HEK293 (cell line): ENCODE results near the gene BLTP3B.

ENCODE experiments used
- CTCF ChIA-PET: fragments of 350-600 bp; formaldehyde crosslinking; extraction: SDS; loops from one replicate; lab custom pipeline; 2021; ENCODE audit warnings: antibody characterized with exemption; lab: Yijun Ruan, JAX
- POLR2A ChIA-PET: fragments of 300-600 bp; formaldehyde crosslinking; extraction: SDS; loops from one replicate; lab custom pipeline; 2020; ENCODE audit warnings: antibody characterized with exemption, inconsistent platforms; lab: Yijun Ruan, JAX
- H3K27ac ChIP-seq: fragments of 200-500 bp; sonication (Bioruptor generic); 2 replicates; pipeline ENCODE4 v1.5.1; 2014; ENCODE audit warnings: low read depth, low read length, control low read depth, inconsistent platforms; ENCODE audit errors: extremely low read depth
- H3K36me3 ChIP-seq, 2 experiments: fragments of 200-500 bp in 1 of 2; sonication (Bioruptor generic) in 1 of 2; 1 replicate in 1 of 2; 2 replicates in 1 of 2; pipeline ENCODE4 v1.5.1; 2014 to 2017; ENCODE audit warnings: inconsistent platforms in 2 of 2, low read length in 2 of 2; ENCODE audit not compliant: control insufficient read depth in 2 of 2, insufficient read depth in 1 of 2
- H3K4me1 ChIP-seq: fragments of 200-500 bp; sonication (Bioruptor generic); 2 replicates; pipeline ENCODE4 v1.5.1; 2014; ENCODE audit warnings: mild to moderate bottlenecking, low read length, inconsistent platforms; ENCODE audit not compliant: control insufficient read depth, insufficient read depth
- H3K4me3 ChIP-seq: 2 replicates; pipeline ENCODE4 v1.5.1; 2011; ENCODE audit warnings: low read depth, mild to moderate bottlenecking, control low read depth, low read length, moderate library complexity
- H3K9me3 ChIP-seq: fragments of 200-500 bp; sonication (Bioruptor generic); 2 replicates; pipeline ENCODE4 v1.5.1; 2014; ENCODE audit warnings: low read depth, low read length, inconsistent platforms; ENCODE audit not compliant: control insufficient read depth, insufficient read depth
- HOXA7 ChIP-seq: sonication (generic); formaldehyde crosslinking; IDR thresholded peaks from 2 replicates; pipeline ENCODE4 v1.8.1; 2022; ENCODE audit warnings: missing genetic modification reagents, borderline replicate concordance
- KLF10 ChIP-seq: fragments of 450-650 bp; IDR thresholded peaks from 2 replicates; pipeline ENCODE4 v1.5.1; 2018; ENCODE audit warnings: missing biosample characterization, mild to moderate bottlenecking, missing genetic modification characterization
- MYNN ChIP-seq: fragments of 450-650 bp; formaldehyde crosslinking; IDR thresholded peaks from 2 replicates; pipeline ENCODE4 v1.5.1; 2016; ENCODE audit warnings: missing biosample characterization, missing genetic modification characterization, borderline replicate concordance
- RBAK ChIP-seq: fragments of 450-650 bp; formaldehyde crosslinking; IDR thresholded peaks from 2 replicates; pipeline ENCODE4 v1.5.1; 2016; ENCODE audit warnings: missing biosample characterization, missing genetic modification characterization
- SP2 ChIP-seq: fragments of 450-650 bp; formaldehyde crosslinking; IDR thresholded peaks from 2 replicates; pipeline ENCODE4 v1.5.1; 2016; ENCODE audit warnings: missing biosample characterization, missing genetic modification characterization
- SP3 ChIP-seq: fragments of 450-650 bp; formaldehyde crosslinking; IDR thresholded peaks from 2 replicates; pipeline ENCODE4 v1.5.1; 2016; ENCODE audit warnings: missing biosample characterization, missing genetic modification characterization
- ZBTB21 ChIP-seq: fragments of 450-650 bp; formaldehyde crosslinking; IDR thresholded peaks from 2 replicates; pipeline ENCODE4 v1.5.1; 2017; ENCODE audit warnings: missing biosample characterization, missing genetic modification characterization
- ZBTB8A ChIP-seq: fragments of 450-650 bp; formaldehyde crosslinking; IDR thresholded peaks from 2 replicates; pipeline ENCODE4 v1.5.1; 2016; ENCODE audit warnings: missing biosample characterization, missing genetic modification characterization
- ZFHX2 ChIP-seq: fragments of 450-650 bp; formaldehyde crosslinking; conservative IDR thresholded peaks from 2 replicates; pipeline ENCODE4 v1.5.1; 2016; ENCODE audit warnings: missing biosample characterization, missing genetic modification characterization
- ZNF169 ChIP-seq: fragments of 450-650 bp; formaldehyde crosslinking; IDR thresholded peaks from 2 replicates; pipeline ENCODE4 v1.5.1; 2016; ENCODE audit warnings: missing biosample characterization, missing genetic modification characterization
- ZNF2 ChIP-seq: fragments of 450-650 bp; formaldehyde crosslinking; IDR thresholded peaks from 2 replicates; pipeline ENCODE4 v1.5.1; 2016; ENCODE audit warnings: missing biosample characterization, missing genetic modification characterization
- ZNF202 ChIP-seq: fragments of 450-650 bp; formaldehyde crosslinking; IDR thresholded peaks from 2 replicates; pipeline ENCODE4 v1.5.1; 2016; ENCODE audit warnings: missing biosample characterization, missing genetic modification characterization, borderline replicate concordance
- ZNF324 ChIP-seq: fragments of 450-650 bp; formaldehyde crosslinking; IDR thresholded peaks from 2 replicates; pipeline ENCODE4 v1.5.1; 2016; ENCODE audit warnings: missing biosample characterization, missing genetic modification characterization
- ZNF423 ChIP-seq: fragments of 450-650 bp; formaldehyde crosslinking; IDR thresholded peaks from 2 replicates; pipeline ENCODE4 v1.5.1; 2016; ENCODE audit warnings: missing biosample characterization, missing genetic modification characterization
- ZNF473 ChIP-seq: fragments of 450-650 bp; formaldehyde crosslinking; IDR thresholded peaks from 2 replicates; pipeline ENCODE4 v1.5.1; 2017; ENCODE audit warnings: missing biosample characterization, missing genetic modification characterization
- ZNF48 ChIP-seq: fragments of 450-650 bp; formaldehyde crosslinking; IDR thresholded peaks from 2 replicates; pipeline ENCODE4 v1.5.1; 2016; ENCODE audit warnings: missing biosample characterization, missing genetic modification characterization
- ZNF585B ChIP-seq: fragments of 450-650 bp; formaldehyde crosslinking; IDR thresholded peaks from 2 replicates; pipeline ENCODE4 v1.5.1; 2016; ENCODE audit warnings: missing biosample characterization, missing genetic modification characterization
- ZNF600 ChIP-seq: fragments of 450-650 bp; formaldehyde crosslinking; IDR thresholded peaks from 2 replicates; pipeline ENCODE4 v1.5.1; 2016; ENCODE audit warnings: missing biosample characterization, missing genetic modification characterization
- ZNF654 ChIP-seq: fragments of 450-650 bp; formaldehyde crosslinking; IDR thresholded peaks from 2 replicates; pipeline ENCODE4 v1.5.1; 2016; ENCODE audit warnings: low read depth, missing biosample characterization, missing genetic modification characterization
- ZNF701 ChIP-seq: fragments of 450-650 bp; formaldehyde crosslinking; IDR thresholded peaks from 2 replicates; pipeline ENCODE4 v1.5.1; 2016; ENCODE audit warnings: missing biosample characterization, missing genetic modification characterization
- ZNF76 ChIP-seq: fragments of 450-650 bp; formaldehyde crosslinking; IDR thresholded peaks from 2 replicates; pipeline ENCODE4; 2016; ENCODE audit warnings: low read depth, missing biosample characterization, missing genetic modification characterization, borderline replicate concordance
- ZNF785 ChIP-seq: fragments of 450-650 bp; formaldehyde crosslinking; IDR thresholded peaks from 2 replicates; pipeline ENCODE4 v1.5.1; 2016; ENCODE audit warnings: missing biosample characterization, missing genetic modification characterization
- TF ChIP-seq, protein P1 (sequence below): fragments of 450-650 bp; formaldehyde crosslinking; IDR thresholded peaks from 2 replicates; pipeline ENCODE4 v1.5.1; 2016; ENCODE audit warnings: missing biosample characterization, missing genetic modification characterization
- TF ChIP-seq, protein P2 (sequence below): fragments of 450-650 bp; formaldehyde crosslinking; IDR thresholded peaks from 2 replicates; pipeline ENCODE4 v1.5.1; 2016; ENCODE audit warnings: missing biosample characterization, missing genetic modification characterization
- TF ChIP-seq, protein P3 (sequence below): fragments of 450-650 bp; formaldehyde crosslinking; IDR thresholded peaks from 2 replicates; pipeline ENCODE4 v1.5.1; 2016; ENCODE audit warnings: missing biosample characterization, missing genetic modification characterization
- TF ChIP-seq, protein P4 (sequence below): fragments of 450-650 bp; formaldehyde crosslinking; IDR thresholded peaks from 2 replicates; pipeline ENCODE4 v1.5.1; 2016; ENCODE audit warnings: missing biosample characterization, missing genetic modification characterization

BLTP3B gene

DNA sequence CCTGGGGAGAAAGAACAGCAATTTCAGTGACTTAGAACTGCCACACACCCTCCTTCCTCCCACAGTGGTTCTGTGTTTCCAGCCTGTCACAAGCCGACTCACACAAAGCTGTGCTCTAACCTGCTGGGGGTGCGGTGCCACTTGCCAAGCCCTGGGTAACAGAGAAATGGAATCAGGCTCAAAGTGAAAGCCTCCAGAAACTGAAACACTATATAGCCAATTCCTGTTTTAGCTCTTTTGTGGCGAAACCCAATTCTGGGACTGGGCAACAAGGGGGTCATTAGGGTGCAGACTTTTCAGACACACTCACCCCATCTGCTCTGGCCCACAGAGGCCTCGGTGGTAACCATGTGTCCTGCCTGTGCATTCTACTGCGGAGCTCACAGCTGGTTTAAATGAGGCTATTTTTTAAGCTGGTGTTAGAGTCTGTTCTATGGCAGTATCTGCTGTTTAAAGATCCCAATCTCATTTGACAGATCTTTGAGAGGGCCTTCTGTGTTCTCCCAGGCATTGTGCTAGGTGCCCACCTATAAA, 42.8 kb upstream of the BLTP3B start:
- POLR2A ChIA-PET = no interaction called here
- H3K27ac ChIP-seq = no peak overlapping the region
- H3K36me3 ChIP-seq = no peaks in the 10 kb centered on the region
- CTCF ChIA-PET = no interaction called here
- H3K4me3 ChIP-seq = no peak overlapping the region
- no peaks in the 10 kb centered on the region for H3K9me3 ChIP-seq
- no peaks in the 10 kb centered on the region for H3K4me1 ChIP-seq
- TF ChIP-seq KLF10 (tag by site-specific recombination) (no peak), ZBTB8A (tag by site-specific recombination) (no peak), ZNF785 (tag by site-specific recombination) (no peak), SP3 (tag by site-specific recombination) (no peak), ZNF76 (tag by site-specific recombination) (no peak), ZNF202 (tag by site-specific recombination) (no peak), ZNF423 (tag by site-specific recombination) (no peak), MYNN (tag by site-specific recombination) (no peak), RBAK (tag by site-specific recombination) (no peak), ZNF701 (tag by site-specific recombination) (no peak), ZNF48 (tag by site-specific recombination) (no peak), SP2 (tag by site-specific recombination) (no peak)
- TF ChIP-seq, protein P1, sequence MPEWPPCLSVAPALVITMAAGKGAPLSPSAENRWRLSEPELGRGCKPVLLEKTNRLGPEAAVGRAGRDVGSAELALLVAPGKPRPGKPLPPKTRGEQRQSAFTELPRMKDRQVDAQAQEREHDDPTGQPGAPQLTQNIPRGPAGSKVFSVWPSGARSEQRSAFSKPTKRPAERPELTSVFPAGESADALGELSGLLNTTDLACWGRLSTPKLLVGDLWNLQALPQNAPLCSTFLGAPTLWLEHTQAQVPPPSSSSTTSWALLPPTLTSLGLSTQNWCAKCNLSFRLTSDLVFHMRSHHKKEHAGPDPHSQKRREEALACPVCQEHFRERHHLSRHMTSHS (tag by site-specific recombination) = no peak
- TF ChIP-seq, protein P2, sequence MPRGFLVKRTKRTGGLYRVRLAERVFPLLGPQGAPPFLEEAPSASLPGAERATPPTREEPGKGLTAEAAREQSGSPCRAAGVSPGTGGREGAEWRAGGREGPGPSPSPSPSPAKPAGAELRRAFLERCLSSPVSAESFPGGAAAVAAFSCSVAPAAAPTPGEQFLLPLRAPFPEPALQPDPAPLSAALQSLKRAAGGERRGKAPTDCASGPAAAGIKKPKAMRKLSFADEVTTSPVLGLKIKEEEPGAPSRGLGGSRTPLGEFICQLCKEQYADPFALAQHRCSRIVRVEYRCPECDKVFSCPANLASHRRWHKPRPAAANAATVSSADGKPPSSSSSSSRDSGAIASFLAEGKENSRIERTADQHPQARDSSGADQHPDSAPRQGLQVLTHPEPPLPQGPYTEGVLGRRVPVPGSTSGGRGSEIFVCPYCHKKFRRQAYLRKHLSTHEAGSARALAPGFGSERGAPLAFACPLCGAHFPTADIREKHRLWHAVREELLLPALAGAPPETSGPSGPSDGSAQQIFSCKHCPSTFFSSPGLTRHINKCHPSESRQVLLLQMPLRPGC (tag by site-specific recombination) = no peak

DNA sequence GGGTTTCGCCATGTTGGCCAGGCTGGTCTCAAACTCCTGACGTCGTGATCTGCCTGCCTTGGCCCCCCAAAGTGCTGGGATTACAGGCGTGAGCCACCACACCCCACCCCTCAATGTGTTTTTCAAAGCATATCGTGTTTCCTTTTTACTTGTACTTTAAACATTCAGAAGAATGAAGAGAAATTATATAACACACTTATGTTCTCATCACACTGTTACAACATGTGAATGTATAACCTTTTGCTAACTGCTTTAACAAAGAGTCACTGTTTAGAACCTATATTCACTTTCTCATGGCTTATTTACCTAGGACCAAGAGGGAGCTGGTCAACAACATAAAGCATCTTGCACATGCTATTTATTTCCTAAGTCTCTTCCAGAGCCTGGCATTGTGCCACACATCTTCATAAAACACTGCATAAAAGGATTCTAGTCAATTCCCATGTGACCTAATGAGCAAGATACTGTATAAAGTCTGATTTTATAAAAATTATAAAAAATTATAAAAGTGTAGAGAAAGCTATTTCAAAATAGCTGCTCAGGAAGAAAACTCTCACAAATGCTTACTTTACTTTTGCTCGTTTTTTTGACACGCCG, 42.0 kb upstream of the BLTP3B start:
- ChIA-PET CTCF (no interaction called here), POLR2A (no interaction called here)
- Histone ChIP-seq H3K27ac (no peak overlapping the region), H3K36me3 (no peaks in the 10 kb centered on the region), H3K4me3 (no peak overlapping the region), H3K9me3 (no peaks in the 10 kb centered on the region), H3K4me1 (no peaks in the 10 kb centered on the region)
- TF ChIP-seq ZNF585B = no peak
- no peak for TF ChIP-seq ZBTB21 (tag by site-specific recombination)
- TF ChIP-seq, protein P3, sequence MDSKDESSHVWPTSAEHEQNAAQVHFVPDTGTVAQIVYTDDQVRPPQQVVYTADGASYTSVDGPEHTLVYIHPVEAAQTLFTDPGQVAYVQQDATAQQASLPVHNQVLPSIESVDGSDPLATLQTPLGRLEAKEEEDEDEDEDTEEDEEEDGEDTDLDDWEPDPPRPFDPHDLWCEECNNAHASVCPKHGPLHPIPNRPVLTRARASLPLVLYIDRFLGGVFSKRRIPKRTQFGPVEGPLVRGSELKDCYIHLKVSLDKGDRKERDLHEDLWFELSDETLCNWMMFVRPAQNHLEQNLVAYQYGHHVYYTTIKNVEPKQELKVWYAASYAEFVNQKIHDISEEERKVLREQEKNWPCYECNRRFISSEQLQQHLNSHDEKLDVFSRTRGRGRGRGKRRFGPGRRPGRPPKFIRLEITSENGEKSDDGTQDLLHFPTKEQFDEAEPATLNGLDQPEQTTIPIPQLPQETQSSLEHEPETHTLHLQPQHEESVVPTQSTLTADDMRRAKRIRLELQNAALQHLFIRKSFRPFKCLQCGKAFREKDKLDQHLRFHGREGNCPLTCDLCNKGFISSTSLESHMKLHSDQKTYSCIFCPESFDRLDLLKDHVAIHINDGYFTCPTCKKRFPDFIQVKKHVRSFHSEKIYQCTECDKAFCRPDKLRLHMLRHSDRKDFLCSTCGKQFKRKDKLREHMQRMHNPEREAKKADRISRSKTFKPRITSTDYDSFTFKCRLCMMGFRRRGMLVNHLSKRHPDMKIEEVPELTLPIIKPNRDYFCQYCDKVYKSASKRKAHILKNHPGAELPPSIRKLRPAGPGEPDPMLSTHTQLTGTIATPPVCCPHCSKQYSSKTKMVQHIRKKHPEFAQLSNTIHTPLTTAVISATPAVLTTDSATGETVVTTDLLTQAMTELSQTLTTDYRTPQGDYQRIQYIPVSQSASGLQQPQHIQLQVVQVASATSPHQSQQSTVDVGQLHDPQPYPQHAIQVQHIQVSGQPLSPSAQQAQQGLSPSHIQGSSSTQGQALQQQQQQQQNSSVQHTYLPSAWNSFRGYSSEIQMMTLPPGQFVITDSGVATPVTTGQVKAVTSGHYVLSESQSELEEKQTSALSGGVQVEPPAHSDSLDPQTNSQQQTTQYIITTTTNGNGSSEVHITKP (tag by site-specific recombination) = no peak
- TF ChIP-seq ZFHX2 (tag by site-specific recombination) = no peak
- TF ChIP-seq KLF10 (tag by site-specific recombination) = no peak
- TF ChIP-seq ZNF654 (tag by site-specific recombination) = no peak
- TF ChIP-seq ZNF2 = no peak
- TF ChIP-seq, protein P4, sequence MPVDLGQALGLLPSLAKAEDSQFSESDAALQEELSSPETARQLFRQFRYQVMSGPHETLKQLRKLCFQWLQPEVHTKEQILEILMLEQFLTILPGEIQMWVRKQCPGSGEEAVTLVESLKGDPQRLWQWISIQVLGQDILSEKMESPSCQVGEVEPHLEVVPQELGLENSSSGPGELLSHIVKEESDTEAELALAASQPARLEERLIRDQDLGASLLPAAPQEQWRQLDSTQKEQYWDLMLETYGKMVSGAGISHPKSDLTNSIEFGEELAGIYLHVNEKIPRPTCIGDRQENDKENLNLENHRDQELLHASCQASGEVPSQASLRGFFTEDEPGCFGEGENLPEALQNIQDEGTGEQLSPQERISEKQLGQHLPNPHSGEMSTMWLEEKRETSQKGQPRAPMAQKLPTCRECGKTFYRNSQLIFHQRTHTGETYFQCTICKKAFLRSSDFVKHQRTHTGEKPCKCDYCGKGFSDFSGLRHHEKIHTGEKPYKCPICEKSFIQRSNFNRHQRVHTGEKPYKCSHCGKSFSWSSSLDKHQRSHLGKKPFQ = no peak
- no peak for TF ChIP-seq ZNF324 (tag by site-specific recombination)
- no peak for TF ChIP-seq ZNF423 (tag by site-specific recombination)
- no peak for TF ChIP-seq ZNF600 (tag by site-specific recombination)
- no peak for TF ChIP-seq ZNF473 (tag by site-specific recombination)
- no peak for TF ChIP-seq ZNF169 (tag by site-specific recombination)
- no peak for TF ChIP-seq HOXA7 (CRISPR knock-in tag)
